ENCODE data around the gene SLC26A1.

GRCh38 chr4:982814-983213, 10.4 kb downstream of the SLC26A1 start:
- TF ChIP-seq POLR2AphosphoS5 (IDR thresholded peaks at IDR 0.05) (no peak), CTCF (IDR thresholded peaks at IDR 0.05) (no peak), POLR2A (IDR thresholded peaks at IDR 0.05) (no peak)
